HG02763 (cell line): Measurements from ENCODE around the gene GTF2A1L.

Experiments used
- ATAC-seq: cut with Tn5 transposase; IDR thresholded peaks from one replicate; pipeline ENCODE4 v1.9.1; 2021; ENCODE audit warnings: mild to moderate bottlenecking, moderate library complexity; ENCODE audit not compliant: unreplicated experiment

GTF2A1L gene

DNA sequence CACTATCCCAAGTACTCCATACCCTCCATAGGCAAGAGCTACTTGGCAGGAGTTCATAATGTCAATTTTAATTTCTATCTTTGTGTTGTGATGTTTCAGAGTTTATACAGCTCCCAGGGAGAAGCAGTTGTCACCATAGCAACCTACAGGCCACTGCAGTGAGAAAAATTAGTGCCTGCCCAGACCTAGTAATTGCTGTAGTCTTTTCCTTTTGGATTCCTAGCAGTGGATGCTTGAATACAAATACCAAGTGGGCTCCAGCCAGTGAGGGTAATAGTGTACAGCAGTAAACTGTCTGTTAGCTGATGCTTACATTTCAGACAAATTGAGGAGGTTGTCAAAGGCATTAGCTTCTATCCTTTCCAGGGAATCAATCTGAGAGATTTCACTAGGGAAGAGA lies 111.2 kb downstream of the GTF2A1L start:
- ATAC-seq: no peak
